OCI-LY7 (cell line): ENCODE measurements around the gene HES2. TPM values are rescaled to one million over a fixed set of nuclear protein-coding genes. Genes with fewer than 3 reads are reported as not detected.
"Not testable (repeated sequence)": the region's sequence is repeated elsewhere in the genome, so short reads cannot be mapped to it uniquely, and the experiment has no call there.

ENCODE experiments used
- BruUV-seq: library from RNA; stranded (reverse); fragments of 400-500 nt; replicated peaks from 2 replicates; lab custom pipeline; 2021; lab: Mats Ljungman, UMichigan
- CTCF ChIA-PET: fragments of 300-600 bp; sonication (Branson Sonifier 250); formaldehyde crosslinking; loops from one replicate; lab custom pipeline; 2022; ENCODE audit warnings: antibody characterized with exemption; ENCODE audit not compliant: unreplicated experiment; lab: Charles Lee
- POLR2A ChIA-PET: fragments of 300-600 bp; sonication (Branson Sonifier 250); formaldehyde crosslinking; loops from one replicate; lab custom pipeline; 2022; ENCODE audit warnings: antibody characterized with exemption; lab: Charles Lee
- DNase-seq: peaks from one replicate; pipeline ENCODE4 v3.0.0-alpha.2; 2015; ENCODE audit warnings: low spot score
- H2AFZ ChIP-seq: fragments of 200-600 bp; sonication (generic), shearing (Covaris generic); 2 replicates; pipeline ENCODE4 v1.6.1; 2014; ENCODE audit warnings: mild to moderate bottlenecking, antibody characterized with exemption, low read length, moderate library complexity
- H3K27ac ChIP-seq: fragments of 200-600 bp; sonication (generic); 2 replicates; pipeline ENCODE4 v1.5.1; 2014; ENCODE audit warnings: mixed run types, low read depth, mild to moderate bottlenecking, moderate library complexity, low read length, inconsistent platforms; ENCODE audit not compliant: poor library complexity, severe bottlenecking
- H3K36me3 ChIP-seq: fragments of 200-600 bp; sonication (generic); 2 replicates; pipeline ENCODE4 v1.6.1; 2014; ENCODE audit warnings: mild to moderate bottlenecking, antibody characterized with exemption, low read length, moderate library complexity, mixed read lengths; ENCODE audit not compliant: insufficient read depth
- H3K4me1 ChIP-seq: fragments of 200-600 bp; sonication (generic); 2 replicates; pipeline ENCODE4 v1.5.1; 2014; ENCODE audit warnings: mild to moderate bottlenecking, low read length; ENCODE audit not compliant: insufficient read depth, poor library complexity, severe bottlenecking
- H3K4me2 ChIP-seq: fragments of 200-600 bp; sonication (generic); 2 replicates; pipeline ENCODE4 v1.6.1; 2014; ENCODE audit warnings: mild to moderate bottlenecking, low read length
- H3K4me3 ChIP-seq: fragments of 200-600 bp; sonication (generic); 2 replicates; pipeline ENCODE4 v1.5.1; 2014; ENCODE audit warnings: mild to moderate bottlenecking, low read depth, low read length; ENCODE audit not compliant: poor library complexity, severe bottlenecking
- H3K79me2 ChIP-seq: fragments of 200-600 bp; sonication (generic); 2 replicates; pipeline ENCODE4 v1.6.1; 2016; ENCODE audit warnings: low read depth, mild to moderate bottlenecking, low read length, moderate library complexity, mixed read lengths; ENCODE audit not compliant: insufficient read depth
- H3K9me2 ChIP-seq: fragments of 200-600 bp; sonication (generic); 2 replicates; pipeline ENCODE4 v1.6.1; 2016; ENCODE audit warnings: mild to moderate bottlenecking, low read length, mixed read lengths; ENCODE audit not compliant: insufficient read depth
- H3K9me3 ChIP-seq: fragments of 200-600 bp; sonication (generic); 2 replicates; pipeline ENCODE4 v1.6.1; 2014; ENCODE audit warnings: mild to moderate bottlenecking, mixed run types, low read length, mixed read lengths
- H4K20me1 ChIP-seq: fragments of 200-600 bp; sonication (generic); 2 replicates; pipeline ENCODE4 v1.6.1; 2014; ENCODE audit warnings: mild to moderate bottlenecking, antibody characterized with exemption, low read length, moderate library complexity, mixed read lengths; ENCODE audit not compliant: insufficient read depth
- CTCF ChIP-seq: fragments of 200-600 bp; sonication (generic); conservative IDR thresholded peaks from 2 replicates; pipeline ENCODE4 v1.5.1; 2014; ENCODE audit warnings: mild to moderate bottlenecking, antibody characterized with exemption, low read length, moderate library complexity, mixed read lengths
- EZH2phosphoT487 ChIP-seq: fragments of 200-600 bp; sonication (generic); IDR thresholded peaks from 2 replicates; pipeline ENCODE4 v1.6.1; 2018; ENCODE audit warnings: low read depth, borderline replicate concordance, mild to moderate bottlenecking, mixed run types, antibody characterized with exemption, low read length, moderate library complexity, mixed read lengths
- intact Hi-C: fragments of 100-400 bp; cut with micrococcal nuclease; formaldehyde crosslinking; loops from one replicate; pipeline ENCODE4 v1.10.0; 2022; ENCODE audit not compliant: unreplicated experiment
- total RNA-seq, 2 experiments: library from RNA; depleted of rRNA in 1 of 2; stranded (reverse); fragments of >200 nt in 1 of 2; shearing (Covaris generic) in 1 of 2; gene quantifications; 2 replicates each; pipeline ENCODE4 v1.2.3, GENCODE V29; 2014 to 2022

HES2 gene
- total RNA-seq, 2 experiments from 2014 or later = not detected

GRCh38 chr1:6447016-6447817 is 27.5 kb upstream of the HES2 start:
- no peak overlapping the region for H3K27ac ChIP-seq
- ChIA-PET POLR2A (no interaction called here), CTCF (interaction anchor here (0.7 kb wide), 1 partner anchor 529 kb away, joined by 3 read pairs; no protein-coding TSS in a partner anchor)
- BruUV-seq = no TSS peak
- H4K20me1 ChIP-seq = no peaks in the 10 kb centered on the region
- peak overlapping the region; percentile 69 for H3K4me2 ChIP-seq
- no peaks in the 10 kb centered on the region for H3K9me2 ChIP-seq
- H2AFZ ChIP-seq = no peak overlapping the region; the same call in 1 of the 2 replicates
- TF ChIP-seq EZH2phosphoT487 (no peak), CTCF (no peak)
- H3K4me3 ChIP-seq = peak overlapping the region; percentile 57
- peaks cover 12% of the 10 kb centered on the region for H3K4me1 ChIP-seq
- DNase-seq = peak; percentile 22
- H3K9me3 ChIP-seq = no peaks in the 10 kb centered on the region
- intact Hi-C loops = no loop called here
- H3K79me2 ChIP-seq = no peaks in the 10 kb centered on the region
- no peaks in the 10 kb centered on the region for H3K36me3 ChIP-seq

GRCh38 chr1:6446665-6447015 is 26.9 kb upstream of the HES2 start:
- intact Hi-C loops = no loop called here

GRCh38 chr1:6445929-6446328 is 26.2 kb upstream of the HES2 start:
- intact Hi-C loops, H2AFZ ChIP-seq, H3K9me3 ChIP-seq, POLR2A ChIA-PET, CTCF ChIA-PET, H3K9me2 ChIP-seq, H3K4me2 ChIP-seq, BruUV-seq, H3K4me3 ChIP-seq, H3K79me2 ChIP-seq, H3K27ac ChIP-seq, DNase-seq, H3K36me3 ChIP-seq, H4K20me1 ChIP-seq: not testable (repeated sequence)
- peaks cover 12% of the 10 kb centered on the region for H3K4me1 ChIP-seq

More at GRCh38 chr1:6446665-6447015, 26.9 kb upstream of the HES2 start:
- Histone ChIP-seq H3K4me3 (peak overlapping the region; percentile 57), H3K9me3 (no peaks in the 10 kb centered on the region), H3K36me3 (no peaks in the 10 kb centered on the region), H3K9me2 (no peaks in the 10 kb centered on the region), H4K20me1 (no peaks in the 10 kb centered on the region; the same call in 1 of the 2 replicates), H3K4me2 (peak overlapping the region; percentile 69), H3K27ac (no peak overlapping the region), H3K4me1 (peaks cover 12% of the 10 kb centered on the region), H3K79me2 (no peaks in the 10 kb centered on the region), H2AFZ (no peak overlapping the region)
- DNase-seq = no peak
- TF ChIP-seq EZH2phosphoT487 = no peak
- TF ChIP-seq CTCF = no peak
- ChIA-PET POLR2A (no interaction called here), CTCF (no interaction called here)
- BruUV-seq = no TSS peak
